ENCODE data around the gene ATF7.
A peak's percentile ranks its signal among the peaks of the same experiment; 100 is the strongest.
"Not testable (repeated sequence)": the region's sequence is repeated elsewhere in the genome, so short reads cannot be mapped to it uniquely, and the experiment has no call there.

ATF7 gene

DNA sequence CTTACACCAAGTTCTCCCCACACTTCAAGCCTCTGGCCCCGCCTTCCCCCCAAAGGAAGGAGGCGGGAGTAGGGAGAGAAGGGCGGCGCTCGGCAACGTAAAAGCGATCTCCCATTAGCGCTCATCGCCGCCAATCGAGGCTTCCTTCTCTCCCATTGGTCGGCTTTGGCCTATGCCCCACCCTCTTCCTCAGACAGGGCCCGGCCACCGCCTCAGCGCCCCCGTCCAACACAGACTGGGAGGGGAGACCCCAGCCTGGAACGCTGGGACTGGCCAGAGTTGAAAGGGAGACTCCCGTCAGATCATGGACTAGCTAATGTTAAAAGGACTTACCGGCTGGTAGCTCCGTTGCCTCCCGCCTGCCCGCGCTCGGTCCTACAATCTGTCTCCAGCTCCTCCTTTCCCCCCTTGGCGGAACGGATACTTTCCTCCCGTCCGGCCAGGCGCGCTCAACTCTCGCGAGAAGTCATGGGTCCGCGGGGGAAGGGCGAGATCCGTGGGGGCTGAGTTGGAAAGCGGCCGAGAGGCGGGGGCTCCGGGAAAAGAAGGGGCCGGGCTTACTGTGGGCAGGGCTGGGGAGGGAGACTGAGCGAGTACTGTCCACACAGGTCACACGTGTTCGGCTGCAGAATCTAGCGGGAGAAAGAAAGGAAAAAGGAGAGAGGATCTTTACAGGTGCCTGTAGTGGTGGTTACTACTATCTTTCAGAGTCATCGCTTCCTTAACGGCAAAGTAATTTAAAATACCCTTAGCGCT, at the start of gene ATF7:
Gene ATF7, minus strand, starts transcription at position 437 of the 756 bp plus-strand sequence. CDS start 25,382 bp downstream, outside the sequence.
- DNase-seq: peak; percentile 89

DNA sequence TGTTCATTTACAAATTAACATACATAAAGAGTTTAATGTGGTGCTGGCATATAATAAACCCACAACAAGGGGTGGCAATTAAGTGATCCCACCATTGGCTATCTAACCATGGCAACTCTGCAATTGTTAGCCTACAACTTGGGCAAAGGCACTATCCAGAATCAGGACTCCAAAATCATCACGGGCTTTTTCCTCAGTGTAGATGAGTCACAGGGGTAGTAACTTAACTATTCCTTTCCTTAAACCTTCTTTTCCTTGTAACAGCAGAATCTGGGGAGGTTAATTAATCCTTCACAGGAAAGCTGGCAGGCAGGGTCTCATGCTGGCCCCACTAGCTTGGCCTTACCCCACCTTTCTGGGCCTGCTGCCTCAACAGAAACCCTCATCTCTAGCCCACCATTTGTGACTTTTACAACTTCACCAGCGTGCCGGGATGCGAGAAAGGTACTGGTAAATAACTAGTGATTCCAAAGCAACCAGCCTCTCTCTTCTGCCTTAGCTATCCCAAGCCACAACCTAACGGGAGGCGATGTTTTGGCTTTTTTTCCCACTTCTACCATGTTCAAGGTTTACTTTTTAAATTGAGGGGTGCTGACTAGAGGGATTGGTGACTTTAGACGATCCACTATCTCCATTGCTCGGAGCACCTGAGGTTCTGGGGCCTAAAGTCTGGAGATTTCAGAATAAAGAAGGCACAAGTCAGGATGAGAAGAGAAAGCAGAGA, 49.0 kb upstream of the ATF7 start:
- DNase-seq: no peak

DNA sequence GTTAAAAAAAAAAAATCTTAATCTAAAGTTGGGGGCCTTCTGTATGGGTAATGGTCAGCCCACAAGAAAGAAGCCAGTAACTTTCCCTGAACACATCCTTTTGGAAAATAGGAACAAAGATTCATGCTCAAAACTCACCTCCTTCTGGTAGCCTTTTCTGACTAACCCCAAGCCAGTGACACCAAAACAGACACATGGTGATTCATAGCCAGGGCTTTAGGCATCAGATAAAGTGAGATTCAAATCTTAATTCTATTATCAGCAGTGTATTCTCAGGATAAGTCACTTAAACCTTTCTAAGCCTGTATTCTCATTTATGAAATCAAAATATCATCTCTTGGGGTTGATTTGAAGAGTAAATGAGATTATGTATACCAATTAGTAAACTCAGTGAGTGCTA, 44.8 kb upstream of the ATF7 start:
- DNase-seq: no peak

DNA sequence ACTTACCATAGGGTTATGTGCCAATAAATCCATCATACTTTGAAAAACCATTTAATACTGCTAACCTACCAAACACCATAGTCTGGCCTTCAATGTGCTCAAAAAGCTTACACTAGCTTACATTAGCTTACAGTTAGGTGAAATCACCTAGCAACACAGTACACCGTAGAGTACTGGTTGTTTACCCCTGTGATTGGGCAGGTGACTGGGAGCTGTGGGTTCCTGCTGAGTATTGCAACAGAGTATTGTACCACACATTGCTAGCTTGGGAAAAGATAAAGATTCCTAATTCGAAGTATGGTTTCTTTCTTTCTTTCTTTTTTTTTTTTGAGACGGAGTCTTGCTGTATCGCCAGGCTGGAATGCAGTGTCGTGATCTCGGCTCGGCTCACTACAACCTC, 44.1 kb upstream of the ATF7 start:
- no peak for DNase-seq

DNA sequence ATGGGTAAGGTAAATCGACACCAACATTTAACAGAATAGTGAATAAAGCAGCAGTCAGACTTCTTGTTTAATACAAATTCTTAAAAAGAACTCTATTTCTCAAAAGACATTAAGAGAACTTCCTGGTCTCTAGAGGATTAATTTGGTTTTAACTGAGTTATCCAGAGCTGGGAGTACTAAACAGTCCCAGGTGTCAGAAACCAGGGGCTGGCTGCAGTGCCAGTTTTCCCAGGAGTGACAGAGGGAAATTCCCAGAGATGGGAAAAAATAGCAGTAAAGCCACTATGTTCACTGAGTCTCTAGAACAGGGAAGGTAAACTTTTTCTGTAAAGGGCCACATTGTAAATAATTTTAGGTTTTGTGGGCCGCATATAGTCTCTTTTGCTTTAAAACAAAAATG, 40.9 kb upstream of the ATF7 start:
- DNase-seq: no peak

DNA sequence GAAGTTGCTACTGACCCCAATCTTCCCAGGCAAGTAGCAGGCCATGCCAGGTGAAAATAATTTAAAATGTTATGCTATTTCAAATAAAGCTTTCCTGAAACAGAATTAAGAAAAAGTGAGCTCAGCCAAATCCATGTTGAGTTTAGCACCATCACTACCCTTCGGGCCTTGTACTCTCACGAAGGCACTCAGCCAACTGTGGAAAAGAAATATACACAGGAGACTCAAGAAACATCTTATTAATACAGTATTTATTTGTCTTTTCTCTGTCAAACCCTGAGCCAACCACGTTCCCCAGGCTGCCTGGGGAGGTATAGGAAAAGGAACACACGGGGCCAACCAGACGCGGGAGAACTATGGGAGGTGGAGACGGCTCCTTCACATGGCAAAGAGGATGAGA, 38.8 kb upstream of the ATF7 start:
- DNase-seq: no peak

DNA sequence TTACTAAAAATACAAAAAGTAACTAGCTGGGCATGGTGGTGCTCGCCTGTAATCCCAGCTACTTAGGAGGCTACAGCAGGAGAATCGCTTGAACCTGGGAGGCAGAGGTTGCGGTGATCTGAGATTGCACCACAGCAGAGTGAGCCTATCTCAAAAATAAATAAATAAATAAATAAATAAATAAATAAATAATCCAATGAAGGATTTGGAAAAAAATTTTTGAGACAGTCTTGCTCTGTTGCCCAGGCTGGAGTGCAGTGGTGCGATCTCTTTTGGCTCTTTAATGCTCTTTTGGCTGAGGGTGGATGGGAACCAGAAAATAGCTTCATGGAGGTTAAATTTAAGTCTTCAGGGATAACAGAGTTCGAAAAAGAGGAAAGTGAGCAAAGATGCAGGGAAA, 38.0 kb upstream of the ATF7 start:
- DNase-seq: no peak

DNA sequence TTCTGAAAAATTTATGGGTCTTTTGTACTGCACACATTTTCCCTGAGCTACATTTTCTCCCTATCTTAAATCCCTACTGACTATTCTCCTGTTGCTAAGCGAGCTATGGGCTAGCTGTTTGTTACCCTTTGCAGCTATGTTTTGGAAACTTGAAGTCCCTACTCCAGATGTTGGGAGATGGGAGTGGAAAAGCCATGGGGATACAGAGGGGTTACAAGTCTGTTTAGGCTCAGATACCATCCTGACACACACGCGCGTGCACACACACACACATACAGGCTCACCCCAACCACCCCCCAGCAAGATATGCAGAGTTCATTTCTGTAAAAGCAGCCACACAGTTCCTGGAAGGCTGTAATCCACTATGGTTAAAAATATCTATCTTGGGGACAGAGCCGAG, 33.9 kb upstream of the ATF7 start:
- DNase-seq: no peak

DNA sequence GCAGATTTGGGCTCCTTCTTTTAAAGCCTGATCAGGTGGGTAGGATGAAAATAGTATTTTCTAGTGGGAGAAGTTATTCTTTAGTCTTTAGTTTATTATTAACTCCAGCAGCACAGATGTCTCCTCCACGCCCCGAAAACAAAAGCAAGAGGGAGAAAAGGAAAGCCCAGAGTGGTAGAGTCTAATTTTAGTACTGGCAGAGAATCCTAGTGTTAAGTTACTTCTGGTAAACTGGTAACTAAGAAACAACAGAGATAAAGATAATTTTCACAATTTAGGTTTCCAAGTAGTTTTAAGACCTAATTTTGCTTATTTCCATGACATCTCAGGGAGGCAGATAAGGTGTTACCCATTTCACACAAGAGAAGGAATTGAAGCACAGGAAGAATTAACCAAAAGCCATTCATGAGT, 33.4 kb upstream of the ATF7 start:
- no peak for DNase-seq

DNA sequence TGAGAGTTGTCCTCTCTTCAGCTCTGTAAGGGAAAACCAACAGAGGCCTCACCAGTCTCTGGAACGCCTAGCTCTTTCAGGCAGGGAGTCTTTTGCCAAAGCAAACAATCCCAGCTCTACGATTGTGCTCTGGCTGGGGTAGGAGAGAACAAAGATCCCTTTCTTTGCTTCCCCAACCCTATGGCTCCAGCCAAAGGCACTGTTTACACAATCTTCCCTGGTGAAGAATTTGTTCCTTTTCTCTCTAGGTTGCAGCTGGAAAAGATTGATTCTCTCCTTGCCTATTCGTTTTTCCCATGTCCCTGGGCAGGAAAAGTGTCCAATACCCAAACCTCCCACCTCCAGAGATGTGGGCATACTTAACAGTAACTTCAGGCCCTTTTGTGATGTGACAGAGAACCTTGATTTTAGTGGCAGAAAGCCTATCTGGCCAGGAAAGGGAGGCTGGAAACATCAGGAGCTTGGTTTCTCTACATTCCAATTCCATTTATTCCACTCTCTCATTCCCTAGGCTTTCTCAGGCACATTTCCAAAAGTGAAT, 32.9 kb upstream of the ATF7 start:
- no peak for DNase-seq

DNA sequence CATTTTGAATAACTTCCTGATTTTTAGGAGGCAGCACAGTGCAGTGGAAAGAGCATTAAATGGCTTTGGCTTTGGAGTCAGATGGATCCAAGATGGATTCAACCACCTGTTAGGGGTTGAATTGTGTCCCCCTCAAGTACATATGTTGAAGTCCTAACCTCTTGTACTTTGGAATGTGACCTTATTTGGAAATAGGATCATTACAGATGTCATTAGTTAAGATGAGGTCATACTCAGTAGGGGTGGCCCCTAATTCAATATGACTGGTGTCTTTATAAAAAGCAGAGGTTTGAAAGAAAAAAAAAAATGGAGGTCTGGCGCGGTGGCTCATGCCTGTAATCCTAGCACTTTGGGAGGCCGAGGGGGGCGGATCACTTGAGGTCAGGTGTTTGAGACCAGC, 30.9 kb upstream of the ATF7 start:
- no peak for DNase-seq

DNA sequence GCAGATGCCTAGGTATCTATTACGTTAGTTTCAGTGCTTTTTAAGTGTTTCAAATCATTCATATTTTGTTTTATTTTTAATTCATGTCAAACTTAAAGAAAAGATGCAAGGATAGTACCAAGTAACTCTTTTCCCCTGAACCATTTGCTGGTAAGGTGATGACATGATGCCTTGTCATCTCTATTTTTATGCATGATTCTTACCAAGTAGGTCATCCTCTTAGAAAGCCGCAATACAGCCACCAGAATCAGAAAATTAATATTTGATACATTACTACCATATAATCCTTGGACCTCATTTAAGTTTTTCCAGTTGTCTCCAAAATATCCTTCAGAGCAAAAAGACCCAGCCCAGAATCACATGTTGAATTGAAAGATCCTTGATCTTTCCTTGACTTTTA, 27.4 kb upstream of the ATF7 start:
- no peak for DNase-seq

DNA sequence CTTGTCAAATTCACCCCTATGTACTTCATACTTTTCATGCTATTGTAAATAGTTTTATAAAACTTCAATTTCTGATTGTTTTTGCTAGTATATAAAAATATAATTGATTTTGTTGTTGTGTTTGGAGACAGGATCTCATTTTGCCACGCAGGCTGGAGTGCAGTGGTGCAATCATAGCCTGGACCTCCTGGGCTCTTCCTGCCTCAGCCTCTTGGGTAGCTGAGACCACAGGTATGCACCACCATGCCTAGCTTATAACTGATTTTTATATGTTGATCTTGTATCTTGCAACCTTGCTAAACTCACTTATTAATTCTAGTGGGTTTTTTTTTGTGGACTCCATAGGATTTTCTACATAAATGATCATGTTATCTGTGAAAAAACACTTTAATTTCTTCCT, 26.2 kb upstream of the ATF7 start:
- no peak for DNase-seq

DNA sequence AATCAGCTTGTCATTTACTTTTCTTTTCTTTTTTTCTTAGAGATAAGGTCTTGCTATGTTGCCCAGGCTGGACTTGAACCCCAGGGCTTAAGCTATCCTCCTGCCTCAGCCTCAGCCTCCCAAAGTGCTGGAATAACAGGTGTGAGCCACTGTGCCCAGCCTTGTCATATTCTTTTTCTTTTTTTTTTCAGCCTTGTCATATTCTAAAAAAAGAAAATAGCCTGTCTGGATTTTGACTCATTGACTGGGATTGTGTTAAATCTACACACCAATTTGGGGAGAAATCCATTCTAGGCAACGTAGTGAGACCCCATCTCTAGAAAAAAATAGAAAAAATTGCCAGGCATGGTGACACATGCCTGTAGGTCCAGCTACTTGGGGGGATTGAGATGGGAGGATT, 25.6 kb upstream of the ATF7 start:
- DNase-seq: no peak

DNA sequence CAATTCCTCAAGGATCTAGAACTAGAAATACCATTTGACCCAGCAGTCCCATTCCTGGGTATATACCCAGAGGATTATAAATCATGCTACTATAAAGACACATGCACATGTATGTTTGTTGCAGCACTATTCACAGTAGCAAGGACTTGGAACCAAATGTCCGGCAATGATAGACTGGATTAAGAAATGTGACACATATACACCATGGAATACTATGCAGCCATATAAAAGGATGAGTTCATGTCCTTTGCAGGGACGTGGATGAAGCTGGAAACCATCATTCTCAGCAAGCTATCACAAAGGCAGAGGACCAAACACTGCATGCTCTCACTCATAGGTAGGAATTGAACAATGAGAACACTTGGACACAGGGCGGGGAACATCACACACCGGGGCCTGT, 20.1 kb upstream of the ATF7 start:
- DNase-seq: not testable (repeated sequence)

DNA sequence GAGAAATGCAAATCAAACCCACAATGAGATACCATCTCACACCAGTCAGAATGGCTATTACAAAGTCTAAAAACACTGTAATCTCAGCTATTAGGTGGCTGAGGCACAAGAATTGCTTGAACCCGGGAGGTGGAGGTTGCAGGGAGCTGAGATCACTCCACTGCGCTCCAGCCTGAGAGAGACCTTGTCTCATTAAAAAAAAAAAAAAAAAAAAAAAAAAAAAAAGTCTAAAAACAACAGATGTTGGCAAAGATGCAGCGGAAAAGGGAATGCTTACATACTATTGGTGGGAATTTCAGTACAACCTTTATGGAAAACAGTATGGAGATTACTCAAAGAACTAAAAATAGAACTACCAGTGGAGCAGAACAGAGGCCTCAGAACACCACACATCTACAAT, 19.0 kb upstream of the ATF7 start:
- DNase-seq: no peak

DNA sequence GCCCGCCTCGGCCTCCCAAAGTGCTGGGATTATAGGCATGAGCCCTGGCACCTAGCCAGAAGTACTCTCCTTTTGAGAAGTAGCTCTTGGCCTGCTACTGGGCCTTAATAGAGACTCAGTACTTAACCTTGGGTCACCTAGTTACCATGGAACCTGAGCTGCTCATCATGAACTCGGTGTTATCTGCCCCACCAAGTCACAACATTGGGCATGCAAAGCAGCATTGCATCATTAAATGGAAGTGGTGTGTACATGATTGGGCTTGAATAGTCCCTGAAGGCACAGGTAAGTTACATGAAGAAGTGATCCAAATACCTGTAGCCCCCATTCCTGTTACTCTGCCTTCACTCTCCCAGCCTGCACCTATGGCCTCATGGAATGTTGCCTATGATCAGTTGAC, 18.0 kb upstream of the ATF7 start:
- DNase-seq: no peak

DNA sequence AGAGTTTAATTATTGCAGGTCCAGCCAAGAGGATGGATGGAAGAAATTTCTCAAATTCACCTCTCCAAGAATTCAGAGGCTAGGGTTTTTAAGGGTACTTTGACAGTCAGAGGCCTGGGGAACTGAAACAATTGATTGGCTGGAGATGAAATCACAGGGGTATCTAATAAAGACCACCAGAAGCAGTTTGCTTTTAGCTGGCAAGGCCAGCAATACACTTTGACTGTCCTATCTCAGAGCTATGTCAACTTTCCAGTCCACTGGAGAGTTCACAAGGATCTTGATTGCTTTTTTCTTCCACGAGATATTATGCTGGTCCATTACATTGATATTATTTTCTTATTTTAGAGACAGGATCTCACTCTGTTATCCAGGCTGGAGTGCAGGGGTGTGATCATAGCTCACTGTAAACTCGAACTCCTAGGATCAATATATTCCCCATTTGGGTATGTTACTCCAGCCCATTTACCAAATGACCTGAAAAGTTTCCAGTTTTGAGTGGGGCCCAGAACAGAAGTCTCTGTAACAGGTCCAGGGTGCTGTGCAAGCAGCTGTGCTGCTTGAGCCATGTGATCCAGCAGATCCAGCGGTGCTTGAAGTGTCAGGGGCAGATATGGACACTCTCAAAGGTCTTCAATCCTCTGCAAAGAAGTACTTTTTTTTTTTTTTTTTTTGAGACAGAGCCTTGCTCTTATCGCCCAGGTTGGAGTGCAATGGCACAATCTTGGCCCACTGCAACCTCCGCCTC, 17.2 kb upstream of the ATF7 start:
- no peak for DNase-seq

DNA sequence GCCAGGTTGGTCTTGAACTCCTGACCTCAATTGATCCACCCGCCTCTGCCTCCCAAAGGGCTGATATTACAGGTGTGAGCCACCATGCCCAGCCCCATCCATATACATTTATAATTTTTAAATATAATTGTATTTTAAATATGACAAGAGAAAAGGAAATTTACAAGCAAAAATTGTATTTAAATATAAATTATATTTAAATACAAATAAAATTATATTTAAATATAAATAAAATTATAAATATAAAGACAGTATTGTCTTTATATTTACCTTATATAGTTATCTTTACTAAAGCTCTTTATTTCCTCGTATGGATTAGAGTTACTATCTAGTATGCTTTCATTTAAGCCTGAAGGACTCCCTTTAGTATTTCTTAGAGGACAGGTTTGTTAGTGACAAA, 11.9 kb upstream of the ATF7 start:
- no peak for DNase-seq

DNA sequence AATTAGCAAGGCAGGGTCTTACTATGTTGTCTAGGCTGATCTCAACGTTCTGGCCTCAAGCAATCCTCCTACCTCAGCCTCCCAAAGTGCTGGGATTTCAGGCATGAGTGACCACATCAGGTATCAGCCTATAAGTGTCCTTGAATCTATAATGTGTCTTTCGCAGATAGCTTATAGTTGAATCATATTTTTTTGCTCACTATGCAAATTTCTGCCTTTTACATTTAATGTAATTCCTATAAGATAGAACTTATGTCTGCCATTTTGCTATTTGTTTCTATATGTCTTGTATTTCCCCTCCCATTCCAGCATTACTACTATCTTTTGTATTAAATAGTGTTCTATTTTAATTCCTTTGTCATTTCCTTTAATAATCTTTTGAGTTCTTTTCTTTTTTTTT, 10.5 kb upstream of the ATF7 start:
- DNase-seq: no peak

DNA sequence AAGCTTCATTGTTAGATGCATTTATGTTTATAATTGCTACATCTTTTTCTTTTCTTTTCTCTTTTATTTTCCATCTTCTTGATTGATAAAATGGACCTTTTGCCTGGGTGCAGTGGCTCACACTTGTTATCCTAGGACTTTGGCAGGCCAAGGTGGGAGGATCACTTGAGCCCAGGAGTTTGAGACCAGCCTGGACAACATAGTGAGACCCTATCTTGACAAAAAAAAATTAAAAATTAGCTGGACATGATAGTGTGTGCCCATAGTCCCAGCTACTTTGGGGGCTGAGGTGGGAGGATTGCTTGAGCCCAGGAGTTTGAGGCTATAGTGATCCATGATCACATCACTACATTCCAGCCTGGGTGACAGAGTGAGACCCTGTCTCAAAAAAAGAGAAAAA, 9.5 kb upstream of the ATF7 start:
- DNase-seq: not testable (repeated sequence)

DNA sequence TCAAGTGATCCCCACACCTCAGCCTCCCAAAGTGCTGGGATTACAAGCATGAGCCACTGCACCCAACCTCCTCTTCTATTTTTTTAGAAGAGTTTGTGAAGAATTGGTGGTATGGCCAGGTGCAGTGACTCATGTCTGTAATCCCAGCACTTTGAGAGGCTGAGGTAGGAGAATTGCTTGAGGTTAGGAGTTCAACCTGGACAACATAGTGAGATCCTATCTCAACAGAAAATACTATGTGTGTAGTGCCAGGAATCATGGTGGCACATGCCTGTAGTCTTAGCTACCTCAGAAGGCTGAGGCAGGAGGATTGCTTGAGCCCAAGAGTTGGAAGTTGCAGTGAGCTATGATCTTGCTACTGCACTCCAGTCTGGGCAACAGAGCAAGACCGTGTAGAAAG, 5.5 kb upstream of the ATF7 start:
- DNase-seq: no peak

DNA sequence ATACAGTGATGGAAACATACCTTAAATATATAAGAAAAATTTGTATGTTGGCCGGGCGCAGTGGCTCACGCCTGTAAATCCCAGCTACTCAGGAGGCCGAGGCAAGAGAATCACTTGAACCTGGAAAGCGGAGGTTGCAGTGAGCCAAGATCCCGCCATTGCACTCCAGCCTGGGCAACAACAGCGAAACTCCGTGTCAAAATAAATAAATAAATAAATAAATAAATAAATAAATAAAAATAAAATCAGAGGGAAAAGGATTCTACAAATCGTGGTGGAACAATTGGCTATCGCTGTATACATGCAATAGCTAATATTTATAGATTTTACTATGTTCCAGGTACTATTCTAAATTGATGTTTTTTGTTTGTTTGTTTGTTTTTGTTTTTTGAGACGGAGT, 1.7 kb upstream of the ATF7 start:
- no peak for DNase-seq

DNA sequence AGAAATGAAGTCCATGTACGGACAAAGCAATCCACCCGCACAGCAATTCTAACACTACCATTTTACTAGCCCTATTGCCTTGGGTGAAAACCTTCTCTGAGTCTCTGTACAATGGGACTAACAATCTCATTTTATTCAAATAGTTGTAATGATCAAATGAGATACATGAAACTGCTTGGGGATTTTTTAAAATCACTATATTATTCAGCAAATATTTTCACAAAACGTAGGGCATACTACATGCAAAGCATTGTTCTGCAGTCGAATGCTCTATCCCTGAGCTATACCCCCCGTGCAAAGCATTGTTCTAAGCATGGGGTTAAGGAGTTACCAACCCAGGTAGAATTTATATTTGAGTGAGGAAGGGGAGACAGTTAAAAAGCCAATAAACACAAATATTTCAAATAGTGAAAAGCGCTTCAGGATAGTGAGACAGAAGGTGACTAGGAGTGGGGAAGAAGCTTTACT, 554 bp upstream of the ATF7 start:
- no peak for DNase-seq
